MCF 10A (cell line): ENCODE results near the gene HNF4A. TPM values are rescaled to one million over a fixed set of nuclear protein-coding genes. Genes with fewer than 3 reads are reported as not detected.

Source experiments
- BruUV-seq: library from RNA; stranded (reverse); fragments of 400-500 nt; replicated peaks from 2 replicates; lab custom pipeline; 2021; lab: Mats Ljungman, UMichigan
- CTCF ChIA-PET: fragments of 300-600 bp; sonication (Branson Sonifier 250); formaldehyde crosslinking; extraction: SDS; loops from one replicate; lab custom pipeline; 2021; ENCODE audit warnings: antibody characterized with exemption, inconsistent platforms; lab: Yijun Ruan, JAX
- POLR2A ChIA-PET: fragments of 300-600, 350-650 bp; sonication (Branson Sonifier 250); formaldehyde crosslinking; extraction: SDS; loops from one replicate; lab custom pipeline; 2020; ENCODE audit warnings: antibody characterized with exemption, inconsistent platforms; lab: Yijun Ruan, JAX
- DNase-seq: peaks from one replicate; pipeline ENCODE4 v3.0.0-alpha.2; 2018; ENCODE audit not compliant: unreplicated experiment
- H3K27ac Mint-ChIP-seq: one replicate; pipeline ENCODE4 v1.8.0; 2022; ENCODE audit warnings: mild to moderate bottlenecking, low read depth, mixed read lengths; ENCODE audit not compliant: unreplicated experiment
- H3K27me3 Mint-ChIP-seq: one replicate; pipeline ENCODE4 v1.8.0; 2022; ENCODE audit warnings: mixed read lengths; ENCODE audit not compliant: insufficient read depth, unreplicated experiment
- H3K36me3 Mint-ChIP-seq: one replicate; pipeline ENCODE4 v1.8.0; 2022; ENCODE audit warnings: mild to moderate bottlenecking, moderate library complexity, mixed read lengths; ENCODE audit not compliant: insufficient read depth, unreplicated experiment
- H3K4me1 Mint-ChIP-seq: one replicate; pipeline ENCODE4 v1.8.0; 2022; ENCODE audit warnings: mixed read lengths; ENCODE audit not compliant: insufficient read depth, unreplicated experiment
- H3K4me3 Mint-ChIP-seq: one replicate; pipeline ENCODE4 v1.8.0; 2022; ENCODE audit warnings: mild to moderate bottlenecking, moderate library complexity, mixed read lengths; ENCODE audit not compliant: unreplicated experiment
- H3K9me3 Mint-ChIP-seq: one replicate; pipeline ENCODE4 v1.8.0; 2022; ENCODE audit warnings: mixed read lengths; ENCODE audit not compliant: unreplicated experiment
- intact Hi-C: fragments of 100-400 bp; cut with micrococcal nuclease; formaldehyde crosslinking; loops from 2 replicates; pipeline ENCODE4 v1.14.1; 2022
- total RNA-seq: library from RNA; stranded (reverse); gene quantifications from 2 replicates; pipeline ENCODE4 v1.2.3, GENCODE V29; 2022
- TF ChIP-seq, protein P1 (sequence below): fragments of 200-600 bp; IDR thresholded peaks from one replicate; pipeline ENCODE4 v1.8.0; 2022; ENCODE audit warnings: antibody characterized with exemption, mild to moderate bottlenecking; ENCODE audit not compliant: unreplicated experiment

HNF4A gene
- total RNA-seq, 1 experiment from 2014 or later = not detected

DNA sequence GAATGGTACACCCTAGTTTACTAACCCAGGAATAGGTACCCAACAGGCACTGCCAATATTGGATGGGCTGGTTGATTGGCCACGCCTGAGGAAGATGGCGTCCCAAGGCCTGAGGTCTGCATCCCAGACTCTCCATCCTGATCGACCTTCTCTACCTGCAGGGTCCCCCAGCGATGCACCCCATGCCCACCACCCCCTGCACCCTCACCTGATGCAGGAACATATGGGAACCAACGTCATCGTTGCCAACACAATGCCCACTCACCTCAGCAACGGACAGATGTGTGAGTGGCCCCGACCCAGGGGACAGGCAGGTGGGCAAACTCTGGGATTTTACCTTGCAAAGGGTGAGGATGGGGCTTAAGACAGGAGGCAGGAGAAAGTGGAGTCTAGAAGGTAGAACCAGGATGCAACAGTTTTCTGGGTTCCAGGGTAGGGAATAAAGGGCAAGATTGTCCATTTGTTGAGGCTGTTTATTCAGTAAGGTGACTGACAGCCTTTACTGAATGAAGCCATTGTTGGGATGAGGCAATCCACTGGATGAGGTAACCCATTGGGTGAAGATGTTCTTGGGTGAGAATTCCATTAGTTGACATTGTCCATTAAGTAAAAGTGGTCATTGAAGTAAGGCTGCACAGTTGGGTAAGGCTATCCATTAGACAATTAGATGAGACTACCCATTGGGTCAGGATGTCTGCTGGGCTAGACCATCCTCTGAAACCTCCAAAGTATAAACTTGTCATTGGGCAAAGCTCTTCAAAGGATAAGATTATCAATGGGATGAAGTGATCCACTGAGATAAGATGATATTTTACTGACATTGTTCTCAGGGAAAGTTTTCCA, 72.9 kb downstream of the HNF4A start:
- ChIA-PET CTCF (interaction anchor here (0.8 kb wide), 1 partner anchor 182 kb away, joined by 3 read pairs; no protein-coding TSS in a partner anchor), POLR2A (interaction anchor here (1.4 kb wide), 1 partner anchor 21 kb away, joined by 4 read pairs; no protein-coding TSS in a partner anchor)
- Mint-ChIP-seq H3K27ac (no peak overlapping the region), H3K4me3 (no peak overlapping the region), H3K36me3 (no peaks in the 10 kb centered on the region), H3K9me3 (no peaks in the 10 kb centered on the region), H3K4me1 (no peaks in the 10 kb centered on the region), H3K27me3 (peaks cover 11% of the 10 kb centered on the region)
- intact Hi-C loops = no loop called here
- TF ChIP-seq, protein P1, sequence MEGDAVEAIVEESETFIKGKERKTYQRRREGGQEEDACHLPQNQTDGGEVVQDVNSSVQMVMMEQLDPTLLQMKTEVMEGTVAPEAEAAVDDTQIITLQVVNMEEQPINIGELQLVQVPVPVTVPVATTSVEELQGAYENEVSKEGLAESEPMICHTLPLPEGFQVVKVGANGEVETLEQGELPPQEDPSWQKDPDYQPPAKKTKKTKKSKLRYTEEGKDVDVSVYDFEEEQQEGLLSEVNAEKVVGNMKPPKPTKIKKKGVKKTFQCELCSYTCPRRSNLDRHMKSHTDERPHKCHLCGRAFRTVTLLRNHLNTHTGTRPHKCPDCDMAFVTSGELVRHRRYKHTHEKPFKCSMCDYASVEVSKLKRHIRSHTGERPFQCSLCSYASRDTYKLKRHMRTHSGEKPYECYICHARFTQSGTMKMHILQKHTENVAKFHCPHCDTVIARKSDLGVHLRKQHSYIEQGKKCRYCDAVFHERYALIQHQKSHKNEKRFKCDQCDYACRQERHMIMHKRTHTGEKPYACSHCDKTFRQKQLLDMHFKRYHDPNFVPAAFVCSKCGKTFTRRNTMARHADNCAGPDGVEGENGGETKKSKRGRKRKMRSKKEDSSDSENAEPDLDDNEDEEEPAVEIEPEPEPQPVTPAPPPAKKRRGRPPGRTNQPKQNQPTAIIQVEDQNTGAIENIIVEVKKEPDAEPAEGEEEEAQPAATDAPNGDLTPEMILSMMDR = no peak
- BruUV-seq = no TSS peak
- no peak for DNase-seq

DNA sequence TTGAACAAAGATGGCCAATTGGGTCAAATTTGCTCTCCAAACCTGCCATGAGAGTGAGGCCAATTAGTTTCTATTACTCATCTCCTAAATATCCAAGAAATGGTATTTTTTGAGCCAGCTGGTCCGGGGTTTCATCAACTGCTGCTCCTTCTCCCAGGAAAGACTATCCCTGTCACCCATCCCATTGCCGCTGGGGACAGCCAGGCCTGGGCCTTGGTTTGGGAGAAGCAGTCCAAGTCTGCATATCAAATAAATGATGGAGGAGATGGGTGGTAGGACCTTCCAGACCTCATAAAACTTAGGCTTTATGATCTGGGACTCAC, 73.5 kb downstream of the HNF4A start:
- ChIA-PET CTCF (interaction anchor here (0.8 kb wide), 1 partner anchor 181 kb away, joined by 3 read pairs; no protein-coding TSS in a partner anchor), POLR2A (interaction anchor here (1.4 kb wide), 1 partner anchor 21 kb away, joined by 4 read pairs; no protein-coding TSS in a partner anchor)
- TF ChIP-seq, protein P1 = no peak
- intact Hi-C loops = no loop called here
- Mint-ChIP-seq H3K27me3 (peaks cover 12% of the 10 kb centered on the region), H3K27ac (no peak overlapping the region), H3K36me3 (no peaks in the 10 kb centered on the region), H3K4me1 (no peaks in the 10 kb centered on the region), H3K9me3 (no peaks in the 10 kb centered on the region), H3K4me3 (no peak overlapping the region)
- DNase-seq = no peak
- BruUV-seq = no TSS peak

DNA sequence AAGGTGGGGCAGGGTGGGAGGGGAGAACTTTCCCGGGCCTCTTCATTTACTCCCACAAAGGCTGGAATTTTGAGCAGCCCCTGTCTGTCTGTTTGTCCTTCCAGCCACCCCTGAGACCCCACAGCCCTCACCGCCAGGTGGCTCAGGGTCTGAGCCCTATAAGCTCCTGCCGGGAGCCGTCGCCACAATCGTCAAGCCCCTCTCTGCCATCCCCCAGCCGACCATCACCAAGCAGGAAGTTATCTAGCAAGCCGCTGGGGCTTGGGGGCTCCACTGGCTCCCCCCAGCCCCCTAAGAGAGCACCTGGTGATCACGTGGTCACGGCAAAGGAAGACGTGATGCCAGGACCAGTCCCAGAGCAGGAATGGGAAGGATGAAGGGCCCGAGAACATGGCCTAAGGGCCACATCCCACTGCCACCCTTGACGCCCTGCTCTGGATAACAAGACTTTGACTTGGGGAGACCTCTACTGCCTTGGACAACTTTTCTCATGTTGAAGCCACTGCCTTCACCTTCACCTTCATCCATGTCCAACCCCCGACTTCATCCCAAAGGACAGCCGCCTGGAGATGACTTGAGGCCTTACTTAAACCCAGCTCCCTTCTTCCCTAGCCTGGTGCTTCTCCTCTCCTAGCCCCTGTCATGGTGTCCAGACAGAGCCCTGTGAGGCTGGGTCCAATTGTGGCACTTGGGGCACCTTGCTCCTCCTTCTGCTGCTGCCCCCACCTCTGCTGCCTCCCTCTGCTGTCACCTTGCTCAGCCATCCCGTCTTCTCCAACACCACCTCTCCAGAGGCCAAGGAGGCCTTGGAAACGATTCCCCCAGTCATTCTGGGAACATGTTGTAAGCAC, 74.1 kb downstream of the HNF4A start:
- Mint-ChIP-seq H3K27ac (no peak overlapping the region), H3K4me3 (no peak overlapping the region), H3K9me3 (no peaks in the 10 kb centered on the region), H3K36me3 (no peaks in the 10 kb centered on the region), H3K4me1 (no peaks in the 10 kb centered on the region), H3K27me3 (peaks cover 12% of the 10 kb centered on the region)
- intact Hi-C loops = no loop called here
- no peak for DNase-seq
- ChIA-PET CTCF (interaction anchor here (0.8 kb wide), 1 partner anchor 181 kb away, joined by 3 read pairs; no protein-coding TSS in a partner anchor), POLR2A (interaction anchor here (1.4 kb wide), 1 partner anchor 22 kb away, joined by 4 read pairs; no protein-coding TSS in a partner anchor)
- BruUV-seq = no TSS peak
- TF ChIP-seq, protein P1 = no peak
